Common myeloid progenitor, CD34-positive (primary cell): Measurements from ENCODE around the gene EHBP1. TPM values are rescaled to one million over a fixed set of nuclear protein-coding genes. Genes with fewer than 3 reads are reported as not detected.

ENCODE experiments used
- CTCF ChIA-PET: fragments of 350-600 bp; sonication (Branson Sonifier 250); formaldehyde crosslinking; loops from one replicate; lab custom pipeline; 2021; ENCODE audit warnings: antibody characterized with exemption; lab: Charles Lee
- POLR2A ChIA-PET: fragments of 350-600 bp; sonication (Branson Sonifier 250); formaldehyde crosslinking; loops from one replicate; lab custom pipeline; 2021; ENCODE audit warnings: antibody characterized with exemption; lab: Charles Lee
- DNase-seq, 3 donors: peaks; one replicate each; pipeline versions ENCODE4 v3.0.0 to v3.0.0-alpha.2; 2013
- H3K27ac ChIP-seq, 2 experiments: 1 replicate in 1 of 2; 2 replicates in 1 of 2; pipeline ENCODE4 v1.7.0; 2013; ENCODE audit warnings: inconsistent platforms in 2 of 2, low read length in 2 of 2, mild to moderate bottlenecking in 2 of 2, low read depth in 1 of 2, moderate library complexity in 1 of 2; ENCODE audit not compliant: severe bottlenecking in 2 of 2, insufficient read depth in 1 of 2, poor library complexity in 1 of 2
- H3K27me3 ChIP-seq, 5 experiments: replicated peaks in 2 of 5; 1 replicate in 3 of 5; 2 replicates in 2 of 5; pipeline versions ENCODE4 v1.6.1 to v1.7.0; 2013; ENCODE audit warnings: low read length in 4 of 5, mild to moderate bottlenecking in 2 of 5, moderate library complexity in 2 of 5, inconsistent platforms in 1 of 5; ENCODE audit not compliant: insufficient read depth in 5 of 5, control insufficient read depth in 4 of 5
- H3K36me3 ChIP-seq, 4 experiments: 1 replicate in 2 of 4; 2 replicates in 2 of 4; pipeline versions ENCODE4 v1.6.1 to v1.7.0; 2013; ENCODE audit warnings: low read length in 3 of 4, control low read depth in 1 of 4, mild to moderate bottlenecking in 1 of 4; ENCODE audit not compliant: control insufficient read depth in 4 of 4, insufficient read depth in 4 of 4
- H3K4me1 ChIP-seq, 4 experiments: 1 replicate in 3 of 4; 2 replicates in 1 of 4; pipeline versions ENCODE4 v1.6.1 to v1.7.1; 2013; ENCODE audit warnings: low read length in 3 of 4, mild to moderate bottlenecking in 3 of 4, control low read depth in 1 of 4, inconsistent platforms in 1 of 4, moderate library complexity in 1 of 4; ENCODE audit not compliant: control insufficient read depth in 4 of 4, insufficient read depth in 4 of 4; ENCODE audit errors: control extremely low read depth in 1 of 4
- H3K4me3 ChIP-seq, 7 experiments: 1 replicate in 4 of 7; 2 replicates in 3 of 7; pipeline versions ENCODE4 v1.5.1 to v1.7.0; 2013; ENCODE audit warnings: mild to moderate bottlenecking in 7 of 7, low read length in 6 of 7, moderate library complexity in 6 of 7, inconsistent platforms in 2 of 7, low read depth in 2 of 7, control low read depth in 1 of 7; ENCODE audit not compliant: insufficient read depth in 4 of 7, control insufficient read depth in 1 of 7; ENCODE audit errors: extremely low read depth in 1 of 7
- H3K9me3 ChIP-seq, 5 experiments: 1 replicate in 4 of 5; 2 replicates in 1 of 5; pipeline versions ENCODE4 v1.6.1 to v1.7.1; 2013; ENCODE audit warnings: low read length in 4 of 5, mild to moderate bottlenecking in 2 of 5, inconsistent platforms in 1 of 5, low read depth in 1 of 5, moderate library complexity in 1 of 5; ENCODE audit not compliant: control insufficient read depth in 4 of 5, insufficient read depth in 2 of 5; ENCODE audit errors: control extremely low read depth in 1 of 5
- WGBS: methylation state at CpG from one replicate; pipeline ENCODE4 v1.1.5; 2013; ENCODE audit not compliant: insufficient coverage; 5-methylcytosine and 5-hydroxymethylcytosine counted together
- polyA plus RNA-seq: library from polyadenylated mRNA; unstranded; fragments of 120-200 nt; gene quantifications from one replicate; pipeline ENCODE4 v1.2.1, GENCODE V29; 2013

The EHBP1 gene
- 30.6 TPM for polyA plus RNA-seq

DNA sequence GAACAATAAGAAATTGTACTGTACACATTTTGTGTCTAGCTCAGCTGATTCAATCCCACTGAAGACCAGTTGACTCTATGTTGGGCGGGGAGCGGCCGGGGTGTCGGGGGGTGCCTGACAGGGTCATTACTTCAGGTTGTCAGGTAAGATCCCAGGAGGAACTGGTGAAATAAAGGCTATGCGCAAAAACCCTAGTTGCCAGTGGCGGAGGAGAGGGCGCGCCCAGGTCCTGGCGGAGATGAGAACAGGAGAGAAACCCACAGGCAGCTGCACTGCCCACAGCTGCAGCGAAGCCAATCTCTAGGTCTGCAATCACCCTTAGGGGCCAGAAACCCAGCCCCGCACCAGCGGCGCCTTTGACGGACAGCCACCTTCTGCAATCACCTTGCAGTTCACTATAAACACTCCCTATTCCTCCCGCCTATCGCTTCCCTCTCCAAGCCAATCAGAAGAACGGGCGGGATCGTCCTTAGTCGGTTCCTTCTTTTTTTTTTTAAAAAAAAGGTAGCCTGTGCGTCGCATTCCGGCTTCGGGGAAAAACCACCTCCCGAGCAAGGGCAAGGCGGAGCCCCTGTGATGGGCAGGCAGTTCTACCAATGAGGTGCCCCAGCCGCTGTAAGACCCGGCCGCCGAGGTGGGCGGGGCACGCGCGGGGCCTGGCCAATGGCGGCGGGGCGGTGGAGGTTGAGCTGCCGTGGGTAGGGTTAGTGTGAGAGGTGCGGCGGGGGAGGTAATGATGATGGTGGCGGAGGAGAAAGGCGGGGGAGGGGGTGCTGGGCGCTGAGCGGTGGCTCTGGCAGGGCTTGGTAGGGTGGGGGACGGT, at the start of gene EHBP1:
TSS of gene EHBP1 (plus strand) at position 707 of the 823 bp plus-strand sequence. CDS start 1,479 bp downstream, outside the sequence.
- Histone ChIP-seq H3K4me1 (peaks cover 15 to 31% (median 19%) of the 10 kb centered on the region in 4 experiments), H3K4me3 (peak within 1 kb of the TSS; percentile 70 to 97 (median 83)), H3K27ac (peak within 1 kb of the TSS; percentile 51 to 85), H3K27me3 (no peaks in the 10 kb centered on the region), H3K36me3 (peaks cover 0 to 20% (median 9%) of the 10 kb centered on the region in 4 experiments), H3K9me3 (no peaks in the 10 kb centered on the region)
- CTCF ChIA-PET, result interaction anchor here (0.6 to 1.4 kb wide), 3 partner anchors 59 to 249 kb away, joined by 3 read pairs; no protein-coding TSS in a partner anchor
- peak; percentile 99 to 100 (median 100) for DNase-seq
- WGBS, result under 1% methylated on average over 35 of the region's 45 CpGs
- POLR2A ChIA-PET, result interaction anchor here (0.7 kb wide), 1 partner anchor 229 kb away, joined by 3 read pairs; no protein-coding TSS in a partner anchor

GRCh38 chr2:62657783-62658182, 47.7 kb upstream of the EHBP1 start:
- H3K27ac ChIP-seq, result no peak overlapping the region
- POLR2A ChIA-PET, result no interaction called here
- DNase-seq, result no peak
- H3K4me1 ChIP-seq, result peaks cover 0 to 9% (median 1%) of the 10 kb centered on the region in 4 experiments
- no peaks in the 10 kb centered on the region for H3K36me3 ChIP-seq
- H3K27me3 ChIP-seq, result no peaks in the 10 kb centered on the region
- CTCF ChIA-PET, result no interaction called here
- H3K4me3 ChIP-seq, result no peak overlapping the region
- no peaks in the 10 kb centered on the region for H3K9me3 ChIP-seq

GRCh38 chr2:62658891-62659290, 46.6 kb upstream of the EHBP1 start:
- Histone ChIP-seq H3K4me3 (no peak overlapping the region), H3K4me1 (peaks cover 0 to 9% (median 2%) of the 10 kb centered on the region in 4 experiments), H3K36me3 (no peaks in the 10 kb centered on the region), H3K27me3 (no peaks in the 10 kb centered on the region), H3K27ac (no peak overlapping the region), H3K9me3 (no peaks in the 10 kb centered on the region)
- ChIA-PET CTCF (interaction anchor here (0.9 to 1.1 kb wide), 2 partner anchors 117 to 202 kb away, joined by 3 to 4 read pairs; no protein-coding TSS in a partner anchor), POLR2A (no interaction called here)
- WGBS, result no CpG with 5 or more reads among the region's 2 CpGs
- peak in 1 of 3 donors; percentile 23 for DNase-seq

DNA sequence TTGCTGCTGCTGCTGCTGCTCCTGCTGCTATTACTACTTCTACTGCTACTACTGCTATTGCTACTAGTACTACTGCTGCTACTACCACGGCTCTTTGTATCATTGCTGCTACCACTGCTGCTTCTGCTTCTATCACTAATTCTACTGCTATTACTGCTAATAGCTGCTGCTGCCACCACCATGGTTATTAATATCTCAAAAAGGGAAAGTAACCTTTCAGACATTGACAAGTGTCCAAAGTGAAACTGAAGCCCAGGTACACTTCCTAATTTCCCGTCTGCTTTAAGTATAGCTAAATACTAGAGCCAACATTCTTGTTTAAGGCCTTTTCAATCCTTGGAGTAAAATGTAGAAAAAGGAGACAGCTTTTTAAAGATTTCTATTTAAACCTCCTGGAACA, 45.4 kb upstream of the EHBP1 start:
- DNase-seq, result peak in 2 of 3 donors; percentile 17 to 27
- CTCF ChIA-PET, result interaction anchor here (0.7 to 1.1 kb wide), 2 partner anchors 34 to 203 kb away, joined by 3 read pairs; no protein-coding TSS in a partner anchor

DNA sequence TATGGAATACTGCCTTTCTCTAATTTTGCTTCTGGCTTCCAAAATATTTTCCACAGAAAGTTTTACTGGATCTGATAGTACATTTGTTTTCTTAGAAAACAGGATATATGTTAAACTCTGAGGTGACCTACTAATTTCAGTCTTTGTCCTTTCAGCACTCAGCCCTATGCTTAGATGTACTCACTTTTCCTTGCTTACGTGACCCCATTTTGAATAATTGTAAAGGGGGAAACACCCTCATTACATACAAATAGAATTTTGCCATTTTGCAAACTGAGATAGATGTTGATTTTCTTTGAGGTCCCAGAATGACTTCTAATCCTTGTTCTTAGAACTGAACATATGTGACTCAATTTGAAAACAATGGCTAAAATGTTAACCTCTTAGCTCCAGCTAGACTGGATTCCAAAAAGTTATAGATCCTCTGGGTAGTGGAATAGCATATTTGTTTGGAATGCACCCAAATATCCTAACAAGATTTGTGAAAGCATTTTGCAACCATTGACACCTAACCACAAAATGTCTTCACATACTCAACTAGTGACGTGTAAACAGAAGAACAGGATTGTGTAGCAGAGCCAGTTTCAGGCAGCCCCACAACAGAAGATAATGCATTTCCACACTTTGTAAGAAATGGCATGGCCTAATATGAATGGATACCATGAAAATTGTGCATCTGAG, 44.8 kb upstream of the EHBP1 start:
- H3K4me3 ChIP-seq, result no peak overlapping the region
- H3K4me1 ChIP-seq, result peaks cover 0 to 1% (median 0%) of the 10 kb centered on the region in 4 experiments
- H3K36me3 ChIP-seq, result no peaks in the 10 kb centered on the region
- no peaks in the 10 kb centered on the region for H3K9me3 ChIP-seq
- CTCF ChIA-PET, result interaction anchor here (0.7 to 1.1 kb wide), 2 partner anchors 33 to 203 kb away, joined by 3 read pairs; no protein-coding TSS in a partner anchor
- WGBS, result 83% methylated on average over 1 of the region's 2 CpGs
- DNase-seq, result no peak
- H3K27me3 ChIP-seq, result no peaks in the 10 kb centered on the region
- no peak overlapping the region for H3K27ac ChIP-seq
- POLR2A ChIA-PET, result no interaction called here

More for the DNA sequence above, 45.4 kb upstream of the EHBP1 start:
- no peaks in the 10 kb centered on the region for H3K27me3 ChIP-seq
- no peaks in the 10 kb centered on the region for H3K9me3 ChIP-seq
- POLR2A ChIA-PET, result no interaction called here
- H3K4me3 ChIP-seq, result no peak overlapping the region
- H3K4me1 ChIP-seq, result peaks cover 0 to 2% (median 1%) of the 10 kb centered on the region in 4 experiments
- H3K27ac ChIP-seq, result no peak overlapping the region
- H3K36me3 ChIP-seq, result no peaks in the 10 kb centered on the region
- WGBS, result 50% methylated on average over 1 of the region's 2 CpGs

GRCh38 chr2:62661263-62661635, 44.3 kb upstream of the EHBP1 start:
- H3K27ac ChIP-seq, result no peak overlapping the region
- H3K4me1 ChIP-seq, result peaks cover 0 to 1% (median 0%) of the 10 kb centered on the region in 4 experiments
- WGBS, result 100% methylated on average over 2 of the region's 3 CpGs
- no peaks in the 10 kb centered on the region for H3K27me3 ChIP-seq
- no peak for DNase-seq
- no peaks in the 10 kb centered on the region for H3K9me3 ChIP-seq
- H3K36me3 ChIP-seq, result no peaks in the 10 kb centered on the region
- ChIA-PET CTCF (interaction anchor here (1.1 kb wide), 1 partner anchor 204 kb away, joined by 3 read pairs; no protein-coding TSS in a partner anchor), POLR2A (no interaction called here)
- no peak overlapping the region for H3K4me3 ChIP-seq
